ENCODE results near the gene TTLL11.

TTLL11 gene

DNA sequence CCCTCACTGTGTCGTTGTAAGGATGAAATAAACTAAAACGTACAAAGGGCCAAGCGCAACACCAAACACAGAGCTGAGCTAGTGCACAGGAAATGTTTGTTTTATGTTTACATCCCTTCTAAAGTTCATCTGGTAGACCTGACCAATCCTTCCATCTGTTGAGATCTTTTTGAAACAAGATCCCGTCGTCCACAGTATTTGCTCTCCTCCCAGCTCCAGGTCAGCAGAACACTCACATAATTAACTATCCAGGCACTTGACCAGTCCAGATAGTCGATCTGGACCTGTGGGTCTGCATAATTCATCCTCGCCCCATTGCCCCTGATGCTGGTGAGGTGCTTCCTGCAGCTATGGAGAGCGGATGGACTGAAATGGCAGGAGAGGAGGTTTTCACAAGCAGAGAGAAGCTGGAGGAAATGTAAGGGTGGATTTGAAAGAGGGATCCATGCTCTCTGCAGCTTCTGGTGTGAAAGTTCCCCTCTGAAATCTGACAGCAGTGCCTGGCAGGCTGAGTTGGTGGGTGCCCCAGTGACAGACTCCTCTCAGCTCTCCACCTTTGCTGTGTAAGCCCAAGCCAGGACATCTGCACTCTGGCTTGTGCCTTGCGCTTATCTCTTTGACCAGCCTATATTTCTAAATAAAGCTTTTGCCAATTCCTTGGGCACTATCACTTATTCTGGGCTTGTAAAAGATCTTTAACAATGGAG lies 102.4 kb downstream of the TTLL11 start:
- in situ Hi-C loops (cut with MboI; ENCODE audit: low sequenced_read_pairs) = loop anchor here (10.0 to 25.0 kb wide), 2 partner anchors 303 to 446 kb away; no protein-coding TSS in a partner anchor

DNA sequence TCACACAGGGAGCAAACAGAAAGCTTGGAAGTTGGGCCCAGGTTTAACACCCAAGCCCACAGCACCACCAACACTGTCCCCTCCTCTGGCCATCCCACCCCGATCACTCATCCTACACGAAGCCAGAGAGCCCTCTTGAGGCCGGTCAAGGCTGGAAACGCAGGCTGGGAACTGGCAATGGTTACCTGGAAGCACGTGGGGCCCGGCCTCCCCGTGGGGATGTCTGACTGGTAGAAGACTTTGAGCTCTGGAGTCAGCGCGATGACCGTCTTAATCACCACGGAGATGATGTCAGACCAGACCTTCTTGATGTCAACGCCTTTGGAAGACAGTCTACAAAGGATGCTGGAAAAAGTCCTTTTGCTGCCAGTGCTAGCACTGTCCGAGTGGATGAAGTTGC lies 104.1 kb downstream of the TTLL11 start:
- in situ Hi-C loops (cut with MboI; ENCODE audit: low sequenced_read_pairs) = loop anchor here (25.0 kb wide), 1 partner anchor 302 kb away; no protein-coding TSS in a partner anchor

DNA sequence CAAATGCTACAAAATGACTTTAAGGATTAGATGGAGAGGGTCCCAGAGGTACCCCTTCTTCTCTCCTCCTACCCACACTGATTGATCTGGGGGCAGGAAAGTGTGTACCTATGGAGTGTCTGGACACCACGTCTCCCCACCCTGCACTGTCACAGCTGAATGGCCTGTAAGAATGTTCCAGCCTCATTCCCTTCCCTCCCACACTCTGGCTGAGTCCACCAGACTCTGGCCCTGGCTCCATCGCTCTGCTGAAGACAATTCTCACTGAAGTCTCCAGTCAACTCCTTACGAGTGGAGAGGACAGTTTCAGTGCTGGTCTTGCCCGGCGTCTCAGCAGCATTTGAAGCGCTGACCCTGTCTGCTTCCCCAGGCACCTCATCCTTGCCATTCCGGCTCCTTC lies 105.8 kb downstream of the TTLL11 start:
- in situ Hi-C loops (cut with MboI; ENCODE audit: low sequenced_read_pairs) = loop anchor here (25.0 kb wide), 1 partner anchor 300 kb away; no protein-coding TSS in a partner anchor

DNA sequence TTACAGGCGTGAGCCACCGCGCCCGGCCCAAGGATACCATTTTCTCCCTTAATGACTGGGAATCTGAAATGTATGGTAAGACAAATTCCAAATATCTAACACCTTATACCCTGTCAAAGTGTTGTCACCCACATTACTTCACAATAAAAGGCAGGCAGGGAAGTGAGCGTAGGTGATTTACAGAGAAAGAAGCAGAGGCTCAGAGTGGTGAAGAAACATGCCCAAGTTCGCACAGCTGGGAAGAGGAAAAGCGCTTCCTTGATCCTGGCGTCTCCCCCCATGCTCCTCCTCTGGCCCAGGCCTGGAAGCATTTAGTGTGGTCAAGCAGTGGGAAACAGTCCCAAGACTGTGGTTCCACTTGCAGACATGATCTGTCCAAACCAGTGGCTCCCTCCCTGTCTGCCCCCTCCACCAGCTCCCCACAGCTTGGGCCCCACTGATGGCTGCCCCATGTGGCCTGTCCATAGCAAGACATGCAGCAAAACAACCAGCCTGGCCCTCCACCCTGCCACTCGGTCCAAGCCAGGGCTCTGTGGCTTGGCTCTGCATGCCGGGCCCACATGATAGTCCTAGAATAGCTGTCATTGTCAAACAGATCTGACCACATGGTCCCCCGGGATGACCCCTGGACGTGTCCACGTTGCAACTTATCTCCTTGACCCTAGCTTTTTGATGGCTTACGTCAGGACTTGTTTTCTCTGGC lies 107.2 kb downstream of the TTLL11 start:
- in situ Hi-C loops (cut with MboI; ENCODE audit: low sequenced_read_pairs) = loop anchor here (25.0 kb wide), 1 partner anchor 299 kb away; no protein-coding TSS in a partner anchor

DNA sequence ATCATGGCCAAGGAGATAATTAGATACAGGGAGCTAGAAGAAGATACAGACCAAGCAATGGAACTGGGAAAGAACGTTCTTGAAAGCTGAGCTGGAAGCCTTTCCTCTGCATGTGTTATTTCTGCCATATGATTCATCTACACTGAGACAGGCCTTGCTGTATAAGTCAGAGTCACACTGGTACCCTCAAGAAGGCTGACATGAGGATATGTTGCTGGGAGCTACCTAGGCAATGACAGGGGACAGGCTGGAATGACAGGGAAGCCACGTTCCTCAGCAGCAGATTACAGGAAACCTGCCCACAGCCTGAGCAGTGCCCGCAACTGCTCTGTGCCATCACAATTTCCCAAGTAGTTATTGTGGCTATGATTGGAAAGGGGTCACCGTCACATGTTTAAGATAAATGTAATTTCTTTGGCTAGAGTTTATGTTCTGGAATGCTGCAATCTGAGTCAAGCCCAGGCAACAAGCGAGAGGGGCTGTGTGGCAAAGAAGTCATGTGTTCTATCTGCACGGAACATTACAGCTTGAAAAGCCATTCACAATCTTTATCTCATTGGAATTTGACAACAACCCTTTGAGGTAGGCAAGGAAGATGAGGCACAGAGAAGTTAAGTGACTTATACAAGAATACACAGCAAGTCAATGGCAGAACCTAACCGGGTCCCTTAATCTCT lies 108.2 kb downstream of the TTLL11 start:
- in situ Hi-C loops (cut with MboI; ENCODE audit: low sequenced_read_pairs) = loop anchor here (25.0 kb wide), 1 partner anchor 298 kb away; no protein-coding TSS in a partner anchor

DNA sequence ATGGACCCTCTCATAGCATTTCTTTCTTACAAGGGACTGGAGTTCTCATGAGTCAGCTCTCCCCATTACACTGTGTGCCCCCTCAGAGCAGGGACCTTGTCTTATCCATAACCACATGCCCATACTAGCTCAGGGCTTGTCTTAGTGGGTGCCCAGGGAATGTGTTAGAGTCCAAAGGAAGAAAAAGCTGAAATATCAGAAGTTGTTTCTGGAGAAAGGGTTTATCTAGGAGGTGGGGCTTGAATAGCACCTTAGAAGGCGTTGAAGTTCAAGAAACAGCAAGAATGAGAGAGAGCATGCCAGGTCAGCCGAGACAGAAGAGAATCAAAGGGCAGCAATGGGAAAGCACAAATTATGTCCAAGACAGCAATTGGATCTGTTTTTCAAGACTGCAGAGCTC lies 109.4 kb downstream of the TTLL11 start:
- in situ Hi-C loops (cut with MboI; ENCODE audit: low sequenced_read_pairs) = loop anchor here (25.0 kb wide), 1 partner anchor 296 kb away; no protein-coding TSS in a partner anchor

DNA sequence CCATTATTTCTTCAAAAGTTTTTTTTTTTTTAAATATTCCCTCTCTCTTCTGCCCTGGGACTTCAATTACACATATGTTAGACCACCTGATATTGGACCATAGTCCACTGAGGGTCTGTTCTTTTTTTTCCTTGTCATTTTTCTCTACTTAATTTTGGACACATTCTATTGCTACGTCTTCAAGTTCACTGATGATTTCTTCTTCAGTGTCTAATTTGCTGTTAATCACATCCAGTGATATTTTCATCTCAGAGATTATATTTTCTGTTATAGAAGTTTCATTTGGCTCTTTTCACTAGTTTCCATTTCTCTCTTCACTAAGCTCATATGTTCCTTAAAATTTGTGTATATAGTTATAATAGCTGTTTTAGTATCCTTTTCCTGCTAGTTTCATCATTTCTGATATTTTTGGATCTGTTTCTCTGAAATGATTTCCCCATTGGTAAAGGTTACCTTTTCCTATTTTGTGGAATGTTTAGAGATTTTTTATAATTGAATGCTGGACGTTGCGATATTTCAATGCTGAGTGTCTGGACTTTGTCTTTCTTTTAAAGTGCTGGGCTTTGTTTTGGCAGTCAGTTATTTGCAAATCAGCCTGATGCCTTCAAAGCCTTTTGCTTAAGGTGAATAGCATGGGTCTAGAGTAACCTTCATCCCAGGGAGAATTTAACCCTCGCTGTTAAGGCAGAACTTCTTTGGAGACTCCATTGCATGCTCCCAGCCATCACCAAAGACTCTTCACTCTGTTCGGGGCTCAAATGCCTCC lies 111.8 kb downstream of the TTLL11 start:
- in situ Hi-C loops (cut with MboI; ENCODE audit: low sequenced_read_pairs) = loop anchor here (25.0 kb wide), 1 partner anchor 294 kb away; no protein-coding TSS in a partner anchor

DNA sequence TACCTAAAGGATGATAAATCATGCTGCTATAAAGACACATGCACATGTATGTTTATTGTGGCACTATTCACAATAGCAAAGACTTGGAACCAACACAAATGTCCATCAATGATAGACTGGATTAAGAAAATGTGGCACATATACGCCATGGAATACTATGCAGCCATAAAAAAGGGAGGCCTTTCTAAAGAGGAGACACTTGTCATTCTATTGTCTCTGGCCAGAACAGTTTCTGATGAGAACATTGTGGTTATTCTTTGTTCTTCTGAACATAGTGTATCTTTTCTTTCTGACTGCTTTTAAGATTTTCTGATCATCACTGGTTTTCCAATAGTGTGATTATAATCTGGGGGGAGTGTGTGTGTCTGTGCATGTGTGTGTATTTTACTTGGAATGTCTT lies 112.4 kb downstream of the TTLL11 start:
- in situ Hi-C loops (cut with MboI; ENCODE audit: low sequenced_read_pairs) = loop anchor here (25.0 kb wide), 1 partner anchor 293 kb away; no protein-coding TSS in a partner anchor

DNA sequence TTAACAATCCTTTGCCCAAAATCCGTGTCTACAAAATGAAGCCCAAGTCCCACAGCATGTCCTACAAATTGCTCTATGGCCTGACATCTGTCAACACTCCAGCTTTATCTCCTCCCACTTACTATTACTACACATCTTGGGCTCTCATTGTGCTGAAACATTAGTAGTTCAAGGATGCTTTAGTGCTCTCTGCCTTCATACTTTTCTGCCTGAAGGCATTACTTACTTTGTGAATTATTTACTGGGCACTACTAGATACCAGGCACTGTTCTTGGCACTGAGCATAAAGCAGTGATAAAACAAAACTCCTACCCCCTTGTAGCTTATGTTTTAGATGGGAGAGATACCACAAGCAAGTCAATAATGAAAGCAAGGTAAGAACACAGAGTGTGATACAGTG lies 113.4 kb downstream of the TTLL11 start:
- in situ Hi-C loops (cut with MboI; ENCODE audit: low sequenced_read_pairs) = loop anchor here (25.0 kb wide), 1 partner anchor 292 kb away; no protein-coding TSS in a partner anchor

DNA sequence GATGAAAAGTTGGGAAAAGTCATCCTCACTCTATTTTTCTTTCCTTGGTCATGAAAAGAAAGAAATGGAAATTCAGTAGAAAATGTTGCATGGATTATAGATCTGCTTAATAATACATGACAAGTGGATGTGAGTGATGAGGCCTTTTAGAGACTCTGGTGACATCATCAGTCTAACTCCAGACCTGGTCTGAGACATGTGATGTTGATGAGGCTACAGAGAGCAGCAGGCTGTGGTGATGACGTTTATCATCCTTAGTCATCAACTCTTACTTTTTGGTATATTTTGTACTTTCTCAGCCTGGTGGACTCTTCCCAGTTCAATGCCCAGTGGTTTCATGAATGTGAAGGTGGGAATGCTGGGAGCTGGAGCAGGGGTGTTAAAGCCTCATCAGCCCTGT lies 116.4 kb downstream of the TTLL11 start:
- in situ Hi-C loops (cut with MboI; ENCODE audit: low sequenced_read_pairs) = loop anchor here (25.0 kb wide), 1 partner anchor 289 kb away; no protein-coding TSS in a partner anchor

DNA sequence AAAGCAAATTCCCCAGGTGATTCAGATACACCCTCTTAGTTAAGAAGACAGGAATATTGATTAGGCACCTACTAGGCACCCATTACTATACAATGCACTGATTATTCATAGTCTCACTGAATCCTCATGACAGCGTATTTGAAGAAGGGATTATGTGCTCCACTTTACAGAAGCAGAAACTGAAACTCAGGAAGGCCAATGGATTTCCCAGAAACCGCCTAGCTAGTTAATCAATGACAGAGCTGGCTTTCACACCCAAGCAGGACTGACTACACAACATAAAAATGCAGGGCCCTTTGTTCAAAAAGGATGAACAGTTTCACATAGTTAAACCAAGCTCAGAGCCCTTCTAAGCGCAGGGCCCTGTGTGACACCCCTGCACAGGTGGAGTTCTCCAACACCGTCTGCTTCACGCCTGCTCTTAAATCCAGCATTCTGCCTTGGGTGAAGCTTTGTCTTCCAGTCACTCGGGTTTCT lies 117.3 kb downstream of the TTLL11 start:
- in situ Hi-C loops (cut with MboI; ENCODE audit: low sequenced_read_pairs) = loop anchor here (25.0 kb wide), 1 partner anchor 289 kb away; no protein-coding TSS in a partner anchor

DNA sequence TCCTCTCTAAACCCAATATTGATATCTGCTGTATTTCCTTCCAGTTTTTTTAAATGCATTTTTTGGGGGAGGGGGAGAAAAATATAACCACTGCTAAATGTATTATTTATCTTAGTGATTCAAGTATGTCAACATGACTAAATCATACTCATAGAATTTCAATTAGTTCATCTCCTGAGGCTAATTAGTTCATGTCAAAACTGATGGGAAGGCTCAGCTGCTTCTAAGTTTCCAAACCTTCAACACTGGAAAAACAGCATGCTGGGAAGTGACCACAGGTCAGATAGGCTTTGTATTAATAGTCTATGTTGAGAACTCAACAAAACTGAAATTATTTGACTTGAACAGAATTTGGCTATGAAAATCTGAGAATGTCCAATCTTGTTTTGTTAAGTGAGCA lies 118.7 kb downstream of the TTLL11 start:
- in situ Hi-C loops (cut with MboI; ENCODE audit: low sequenced_read_pairs) = no loop called here

DNA sequence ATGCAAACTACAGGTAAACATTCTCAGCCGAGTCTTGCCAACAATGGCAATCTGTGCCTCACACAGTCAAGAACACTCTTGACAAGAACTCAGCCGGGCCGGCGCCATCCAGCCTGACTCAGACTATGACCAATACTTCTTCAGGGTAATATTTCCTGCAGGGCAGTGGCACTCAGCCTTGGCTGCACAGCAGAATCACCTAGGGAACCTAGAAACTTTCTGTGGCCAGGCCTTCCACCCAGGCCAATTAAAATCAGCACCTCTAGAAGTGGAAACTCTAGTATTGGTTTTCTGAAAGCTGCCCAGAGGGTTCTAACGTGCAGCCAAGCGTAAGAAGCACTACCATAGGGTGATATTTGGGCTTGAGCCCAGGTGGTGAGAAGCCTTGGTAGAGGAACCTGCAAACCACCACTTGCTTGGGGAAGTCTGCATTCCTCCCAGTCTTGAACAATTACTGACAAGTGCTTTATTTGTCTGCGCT lies 120.6 kb downstream of the TTLL11 start:
- in situ Hi-C loops (cut with MboI; ENCODE audit: low sequenced_read_pairs) = no loop called here

DNA sequence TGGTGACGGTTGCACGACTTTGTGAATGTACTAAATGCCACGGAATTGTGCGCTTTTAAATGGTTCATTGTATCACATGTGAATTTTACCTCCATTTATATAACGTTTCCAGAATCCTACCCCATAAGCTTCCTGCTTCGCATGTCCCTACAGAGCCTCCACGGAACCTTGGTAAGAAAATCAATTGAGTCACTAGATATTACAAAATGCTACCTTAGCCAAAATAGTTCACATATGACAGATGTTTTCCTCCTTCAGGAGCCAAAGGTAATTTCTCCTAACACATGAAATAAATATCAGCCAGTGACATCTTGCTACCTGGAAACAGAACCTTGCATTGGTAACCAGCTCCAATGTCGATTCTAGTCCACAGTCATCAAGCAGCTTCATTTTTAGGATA lies 125.1 kb downstream of the TTLL11 start:
- in situ Hi-C loops (cut with MboI; ENCODE audit: low sequenced_read_pairs) = no loop called here

DNA sequence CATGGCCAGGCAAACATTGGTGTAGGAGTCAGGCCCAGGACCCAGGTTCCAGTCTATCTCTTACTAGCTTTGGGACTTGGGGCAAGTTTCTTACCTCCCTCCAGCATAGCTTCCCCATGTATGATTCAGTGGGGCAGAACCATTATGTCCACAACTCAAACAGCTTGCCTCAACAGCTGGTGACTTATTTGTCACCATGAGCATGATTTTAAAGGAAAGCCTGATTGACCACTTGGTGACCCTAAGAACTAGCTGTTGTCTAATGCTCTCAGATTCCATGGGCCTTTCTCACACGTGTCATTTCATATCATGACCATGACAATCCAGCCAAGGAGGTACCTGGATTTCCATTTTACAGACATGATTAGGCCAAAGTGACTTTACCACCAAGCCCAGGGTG lies 126.4 kb downstream of the TTLL11 start:
- in situ Hi-C loops (cut with MboI; ENCODE audit: low sequenced_read_pairs) = no loop called here

DNA sequence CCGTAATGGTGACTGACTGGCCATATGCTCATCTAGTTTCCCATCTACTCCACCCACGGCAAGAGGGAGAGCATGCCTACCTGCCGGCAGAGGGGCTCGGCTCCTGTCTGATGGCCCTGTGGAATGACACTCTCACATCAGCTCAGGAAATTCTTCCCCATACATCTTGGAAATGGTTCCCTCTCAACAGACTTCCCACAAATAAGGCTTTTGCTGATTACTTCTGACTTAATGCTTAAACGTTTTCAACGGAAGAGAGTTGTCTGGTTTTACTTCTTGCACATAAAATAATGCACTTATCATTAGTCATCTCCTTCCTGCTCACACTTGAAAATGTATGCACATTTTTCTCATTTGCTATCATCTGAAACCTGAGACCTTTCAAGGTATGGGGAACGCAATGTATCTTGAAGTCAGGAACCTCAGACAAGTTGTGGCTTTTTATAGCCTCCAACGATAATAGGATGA lies 129.5 kb downstream of the TTLL11 start:
- in situ Hi-C loops (cut with MboI; ENCODE audit: low sequenced_read_pairs) = no loop called here

DNA sequence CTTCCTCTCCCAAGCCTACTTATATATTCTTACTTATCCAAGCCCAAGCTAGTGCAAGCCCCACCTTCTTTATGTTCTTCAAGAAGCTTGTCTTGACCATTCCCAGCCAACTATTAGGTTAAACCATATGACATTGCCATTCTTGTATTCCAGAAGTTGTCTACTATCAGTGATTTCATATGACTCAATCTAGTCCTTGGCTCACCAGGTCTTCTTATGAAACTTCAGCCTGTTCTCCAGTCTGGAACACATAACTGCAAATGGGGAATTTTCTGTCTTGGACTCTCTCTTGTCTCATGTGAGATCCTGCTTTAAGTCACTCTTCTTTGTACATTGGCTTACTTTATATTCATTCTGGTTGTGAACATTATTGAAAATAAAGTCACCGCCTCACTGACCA lies 130.7 kb downstream of the TTLL11 start:
- in situ Hi-C loops (cut with MboI; ENCODE audit: low sequenced_read_pairs) = no loop called here

DNA sequence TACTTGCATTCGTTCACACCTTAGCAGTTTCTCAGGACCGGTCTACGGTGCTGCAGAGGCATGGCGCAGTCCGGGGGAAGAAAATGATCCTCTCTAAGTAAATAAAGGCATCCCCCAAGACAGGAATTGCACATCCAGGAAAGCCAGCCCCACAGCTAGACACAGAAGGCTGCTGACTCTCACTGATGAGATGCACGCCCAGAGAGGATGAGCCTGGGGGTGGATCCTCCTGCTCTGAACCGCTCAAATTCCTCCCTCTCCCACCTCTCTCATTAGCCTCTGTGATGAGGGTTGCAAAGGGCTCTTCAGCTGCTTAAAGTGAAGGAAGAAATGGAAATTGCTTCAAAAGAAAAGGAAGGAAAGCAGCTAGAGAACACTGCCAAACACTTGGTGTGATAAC lies 132.4 kb downstream of the TTLL11 start:
- in situ Hi-C loops (cut with MboI; ENCODE audit: low sequenced_read_pairs) = no loop called here

DNA sequence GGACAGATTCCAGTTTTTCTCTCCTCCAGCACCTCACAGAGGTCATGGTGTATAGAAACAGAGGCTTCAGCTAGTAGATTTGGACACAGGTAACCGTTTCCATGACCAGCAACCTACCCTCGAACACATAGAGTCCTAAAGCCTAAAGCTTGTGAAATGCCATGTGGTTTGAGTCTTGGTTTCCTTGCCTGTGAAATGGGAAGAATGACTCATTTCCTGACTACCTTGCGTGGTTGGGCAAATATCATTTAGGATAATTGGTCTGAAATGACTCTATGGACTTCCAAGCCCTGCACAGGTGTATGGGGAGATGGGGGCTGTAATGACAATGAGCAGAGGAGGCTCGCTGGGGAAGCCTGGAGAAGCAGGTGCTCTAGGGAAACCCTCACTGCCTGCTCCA lies 134.6 kb downstream of the TTLL11 start:
- in situ Hi-C loops (cut with MboI; ENCODE audit: low sequenced_read_pairs) = no loop called here

DNA sequence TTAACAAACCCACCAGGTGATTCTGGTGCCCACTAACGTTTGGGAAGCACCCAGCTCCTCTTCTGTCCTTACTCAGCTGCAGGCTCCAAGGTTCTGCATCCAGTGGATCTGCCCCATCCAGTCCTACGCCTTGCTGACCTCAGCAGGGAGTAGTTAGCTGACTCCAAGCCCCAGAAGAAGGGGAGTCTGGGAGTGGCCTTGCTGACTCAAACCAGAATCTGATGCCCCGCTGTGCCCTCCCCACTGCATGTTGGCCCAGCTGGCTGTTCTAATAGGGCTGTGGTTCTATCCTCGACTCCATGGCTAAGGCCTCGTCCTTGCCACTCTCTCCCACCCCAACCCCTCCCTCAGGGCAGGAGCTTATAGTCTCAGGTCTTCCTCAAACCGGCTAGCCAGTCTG lies 136.3 kb downstream of the TTLL11 start:
- in situ Hi-C loops (cut with MboI; ENCODE audit: low sequenced_read_pairs) = no loop called here
